Skeletal muscle satellite cell (primary cell): ENCODE results near the gene NLRP1.
A peak's percentile ranks its signal among the peaks of the same experiment; 100 is the strongest.

Source experiments
- H3K27me3 ChIP-seq: 2 replicates; pipeline ENCODE4 v1.7.0; 2013; ENCODE audit warnings: low read length; ENCODE audit not compliant: control insufficient read depth, insufficient read depth
- H3K36me3 ChIP-seq: 2 replicates; pipeline ENCODE4 v1.7.0; 2013; ENCODE audit warnings: mild to moderate bottlenecking, control low read depth, low read length; ENCODE audit not compliant: insufficient read depth
- H3K4me1 ChIP-seq: 2 replicates; pipeline ENCODE4 v1.7.0; 2013; ENCODE audit warnings: low read length; ENCODE audit not compliant: control insufficient read depth, insufficient read depth
- H3K4me2 ChIP-seq: 2 replicates; pipeline ENCODE4 v1.7.0; 2013; ENCODE audit warnings: mild to moderate bottlenecking, low read length
- H3K4me3 ChIP-seq: 2 replicates; pipeline ENCODE4 v1.7.0; 2013; ENCODE audit warnings: low read length
- H3K9ac ChIP-seq: 2 replicates; pipeline ENCODE4 v1.7.0; 2013; ENCODE audit warnings: mild to moderate bottlenecking, low read depth, low read length, moderate library complexity
- H3K9me3 ChIP-seq: replicated peaks from 2 replicates; pipeline ENCODE4 v1.7.0; 2013; ENCODE audit warnings: mild to moderate bottlenecking, control low read depth, low read length

NLRP1 gene

DNA sequence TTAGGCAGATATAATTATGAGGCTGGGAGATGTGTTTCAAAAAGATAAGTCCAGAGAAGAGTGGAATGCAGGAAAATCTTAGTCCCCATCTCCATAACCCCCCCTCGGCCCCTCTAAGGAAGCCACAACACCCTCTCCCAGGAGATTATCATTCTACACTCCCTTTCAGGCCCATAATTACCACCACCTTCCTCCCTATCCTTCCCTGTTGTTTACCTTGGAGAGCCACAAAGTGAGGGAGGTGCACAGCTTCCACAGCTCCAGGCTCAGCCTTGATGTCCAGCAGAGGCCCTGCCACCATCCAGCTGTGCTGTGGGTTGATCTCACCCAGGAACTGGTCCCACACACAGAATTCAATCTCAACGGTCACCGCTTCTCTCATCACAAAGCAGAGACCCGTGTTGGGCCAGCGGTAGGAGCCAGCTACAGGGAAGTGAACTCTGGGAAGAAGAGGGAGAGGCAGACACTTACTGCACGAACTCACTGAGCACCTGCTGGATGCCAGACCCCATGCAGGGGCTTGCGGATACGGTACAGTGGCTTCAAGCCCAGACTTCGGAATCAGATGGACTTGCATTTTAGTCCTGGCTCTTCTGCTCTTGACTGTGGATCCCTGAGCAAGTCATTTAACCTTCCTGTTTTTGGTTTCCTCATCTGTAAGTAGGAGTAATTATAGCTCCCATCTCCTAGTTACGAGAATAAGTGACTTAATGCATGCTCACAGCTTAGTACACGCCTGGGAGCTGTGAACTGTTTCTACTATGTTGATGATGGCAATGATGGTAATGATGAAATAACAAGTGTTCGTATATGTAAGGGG is 53.8 kb downstream of the NLRP1 start:
- Histone ChIP-seq H3K9me3 (no peaks in the 10 kb centered on the region), H3K4me2 (no peak overlapping the region), H3K36me3 (peaks cover 24% of the 10 kb centered on the region), H3K27me3 (no peaks in the 10 kb centered on the region), H3K4me1 (peaks cover 17% of the 10 kb centered on the region), H3K9ac (no peak overlapping the region), H3K4me3 (no peak overlapping the region)

DNA sequence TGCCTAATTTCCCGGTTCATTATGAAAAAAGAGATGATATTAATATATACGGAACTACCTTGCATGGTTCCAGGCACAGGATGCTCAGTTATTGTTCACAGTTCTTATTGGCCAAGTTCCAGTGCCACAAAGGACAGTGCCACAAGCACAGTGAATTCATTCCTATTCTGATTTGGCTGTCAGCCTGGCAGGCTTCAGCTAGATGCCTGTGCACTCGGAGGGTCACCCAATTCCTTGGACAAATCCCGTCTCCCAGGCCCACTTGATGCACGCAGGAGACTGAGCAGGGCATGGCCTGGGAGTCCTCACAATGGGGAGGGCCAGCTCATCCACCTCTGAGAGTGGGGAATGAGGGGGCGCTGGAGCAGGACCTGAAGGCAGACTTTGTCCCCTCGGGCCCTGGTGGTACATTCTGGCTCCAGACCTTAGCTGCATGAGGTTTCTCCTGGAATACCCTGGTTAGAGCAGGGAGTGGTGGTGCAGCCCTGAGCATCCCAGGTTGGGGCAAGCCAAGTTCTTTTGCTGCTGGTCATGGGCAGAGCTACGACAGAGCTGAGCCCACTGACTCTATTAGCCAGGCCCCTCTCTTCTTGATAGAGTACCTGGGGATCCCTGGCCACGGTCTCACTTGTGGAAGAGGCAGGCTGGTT is 56.6 kb downstream of the NLRP1 start:
- peak overlapping the region; percentile 80 for H3K9ac ChIP-seq
- peaks cover 32% of the 10 kb centered on the region for H3K36me3 ChIP-seq
- peaks cover 17% of the 10 kb centered on the region for H3K4me1 ChIP-seq
- H3K4me2 ChIP-seq, result peak overlapping the region; percentile 46
- no peaks in the 10 kb centered on the region for H3K9me3 ChIP-seq
- H3K27me3 ChIP-seq, result no peaks in the 10 kb centered on the region
- no peak overlapping the region for H3K4me3 ChIP-seq

DNA sequence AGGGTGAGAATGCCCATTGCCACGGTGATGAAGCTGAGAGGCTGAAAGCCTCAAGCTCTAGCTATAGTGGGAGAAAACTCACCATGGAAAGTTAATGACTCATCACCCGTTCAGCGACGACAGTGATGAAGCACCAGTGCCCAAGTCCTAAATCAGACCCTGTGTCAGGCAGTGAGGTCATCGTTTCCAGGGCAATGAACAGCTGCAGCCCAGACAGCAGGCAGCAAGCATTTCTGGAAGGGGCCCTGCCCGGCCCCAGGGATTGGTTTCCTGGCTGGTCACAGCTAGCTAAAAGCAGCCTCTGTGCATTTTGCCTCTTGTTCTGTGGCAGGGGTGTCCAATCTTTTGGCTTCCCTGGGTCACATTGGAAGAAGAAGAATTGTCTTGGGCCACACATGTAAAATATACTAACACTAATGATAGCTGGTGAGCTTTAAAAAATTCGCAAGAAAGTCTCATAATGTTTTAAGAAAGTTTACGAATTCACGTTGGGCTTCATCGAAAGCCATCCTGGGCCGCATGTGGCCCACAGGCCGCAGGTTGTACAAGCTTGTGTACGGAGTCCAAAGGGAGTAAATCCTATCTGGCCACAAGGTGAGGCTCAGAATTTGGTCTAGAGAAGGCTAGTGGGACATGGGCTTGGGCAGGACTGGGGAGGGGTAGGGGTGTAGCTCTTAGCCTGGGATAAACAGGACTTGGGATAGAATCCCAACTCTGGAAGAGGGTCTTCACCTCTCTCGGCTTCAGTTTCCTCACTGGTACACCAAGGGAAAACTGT is 57.3 kb downstream of the NLRP1 start:
- Histone ChIP-seq H3K4me2 (peak overlapping the region; percentile 46), H3K27me3 (no peaks in the 10 kb centered on the region), H3K4me3 (peak overlapping the region; percentile 15), H3K4me1 (peaks cover 17% of the 10 kb centered on the region), H3K9ac (peak overlapping the region; percentile 80), H3K36me3 (peaks cover 32% of the 10 kb centered on the region), H3K9me3 (no peaks in the 10 kb centered on the region)

DNA sequence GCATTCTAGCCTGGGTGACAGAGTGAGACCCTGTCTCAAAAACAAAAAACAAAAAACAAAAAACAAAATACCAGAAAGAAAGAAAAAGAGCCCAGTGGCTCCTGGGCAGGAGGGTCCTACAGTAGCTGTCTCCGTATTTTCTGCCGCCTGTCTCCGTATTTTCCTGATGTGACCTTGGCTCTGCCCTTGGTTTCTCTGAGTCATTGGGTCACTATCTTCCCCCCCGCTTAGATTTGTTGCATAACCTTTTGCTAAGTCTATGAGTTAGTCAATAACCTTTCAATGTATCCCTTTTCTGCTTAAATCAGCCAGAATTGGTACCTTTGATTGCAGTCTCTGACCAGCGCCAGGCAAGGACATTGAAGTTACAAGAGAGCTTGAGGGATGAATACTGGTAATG is 61.1 kb downstream of the NLRP1 start:
- peaks cover 24% of the 10 kb centered on the region for H3K36me3 ChIP-seq

DNA sequence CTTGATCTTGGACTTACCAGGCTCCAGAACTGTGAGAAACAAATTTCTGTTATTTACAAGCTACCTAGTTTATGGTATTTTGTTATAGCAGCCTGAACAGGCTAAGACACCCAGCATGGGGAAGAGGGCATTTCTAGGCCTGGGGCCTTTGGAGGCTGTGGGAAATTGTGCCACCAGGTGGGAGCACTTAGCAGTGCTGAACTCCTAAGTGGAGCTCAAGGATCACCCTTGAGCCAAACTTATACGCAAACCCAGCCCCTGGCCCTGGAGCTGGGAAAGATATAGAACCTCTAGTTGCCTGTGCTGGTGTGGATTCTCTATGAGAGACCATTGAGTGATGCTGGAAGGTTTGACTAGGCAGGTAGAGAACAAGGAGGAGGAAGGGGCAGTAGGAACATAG is 61.8 kb downstream of the NLRP1 start:
- no peak overlapping the region for H3K4me3 ChIP-seq
- no peaks in the 10 kb centered on the region for H3K9me3 ChIP-seq
- peaks cover 17% of the 10 kb centered on the region for H3K4me1 ChIP-seq
- peaks cover 24% of the 10 kb centered on the region for H3K36me3 ChIP-seq
- H3K4me2 ChIP-seq, result no peak overlapping the region
- H3K27me3 ChIP-seq, result no peaks in the 10 kb centered on the region
- H3K9ac ChIP-seq, result no peak overlapping the region

More for the DNA sequence above, 61.1 kb downstream of the NLRP1 start:
- Histone ChIP-seq H3K4me3 (no peak overlapping the region), H3K9me3 (no peaks in the 10 kb centered on the region), H3K4me2 (no peak overlapping the region), H3K27me3 (no peaks in the 10 kb centered on the region), H3K9ac (no peak overlapping the region), H3K4me1 (peaks cover 17% of the 10 kb centered on the region)

DNA sequence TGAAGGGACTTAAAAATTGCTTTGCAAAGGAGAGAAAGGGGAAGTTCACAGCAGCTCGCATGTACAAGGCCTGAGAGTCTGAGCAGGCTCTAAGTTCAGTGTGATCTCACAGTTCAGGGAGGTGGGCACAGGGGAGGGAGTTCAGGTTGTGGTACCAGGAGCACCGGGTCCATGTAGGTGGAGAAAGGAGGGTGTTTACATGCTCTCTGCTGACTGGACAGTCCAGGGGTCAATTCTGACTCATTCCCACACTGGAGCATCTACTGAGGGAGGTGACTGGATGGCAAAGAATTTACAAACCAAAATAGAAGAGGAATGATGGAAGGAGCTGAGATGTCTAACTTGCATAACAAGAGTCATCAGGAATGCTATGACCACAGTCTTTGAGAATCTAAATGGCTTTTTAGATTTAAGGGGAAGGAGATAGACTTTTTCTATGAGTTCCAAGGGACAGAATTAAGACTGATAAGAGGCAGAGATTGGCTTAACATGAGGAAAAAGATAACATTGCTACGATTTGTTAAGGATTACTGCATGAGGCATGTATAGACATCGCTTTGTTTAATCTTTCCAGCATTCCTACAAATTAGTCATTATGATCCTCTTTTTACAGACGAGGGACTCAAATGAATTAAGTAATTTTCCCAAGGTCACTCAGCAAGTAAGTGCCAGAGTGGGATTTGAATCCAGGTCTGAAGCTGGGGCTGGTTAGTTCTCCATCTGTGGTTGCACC is 68.1 kb downstream of the NLRP1 start:
- Histone ChIP-seq H3K36me3 (peaks cover 14% of the 10 kb centered on the region), H3K4me2 (peak overlapping the region; percentile 61), H3K9me3 (no peaks in the 10 kb centered on the region), H3K27me3 (no peaks in the 10 kb centered on the region), H3K4me1 (peaks cover 25% of the 10 kb centered on the region), H3K9ac (peak overlapping the region; percentile 59), H3K4me3 (peak overlapping the region; percentile 31)

DNA sequence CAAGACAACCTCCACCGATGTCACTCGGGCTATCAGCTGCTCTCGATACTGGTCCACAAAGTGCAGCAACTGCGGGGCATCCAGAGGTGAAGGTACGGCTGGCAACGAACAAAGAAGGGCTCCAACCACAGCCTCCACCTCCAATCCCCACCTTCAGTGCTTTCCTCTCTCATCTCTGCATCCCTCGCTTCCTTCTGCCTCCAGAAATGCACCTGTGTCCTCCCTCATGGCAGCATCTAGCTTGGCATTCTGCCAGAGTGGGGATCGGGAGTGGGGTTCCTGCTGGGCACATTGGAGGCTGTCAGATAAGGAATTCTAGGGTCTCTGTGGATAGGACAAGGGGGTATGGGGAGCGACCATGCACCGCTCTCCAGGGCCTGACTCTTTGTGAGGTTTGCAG is 69.3 kb downstream of the NLRP1 start:
- Histone ChIP-seq H3K4me2 (no peak overlapping the region), H3K9me3 (no peaks in the 10 kb centered on the region), H3K27me3 (no peaks in the 10 kb centered on the region)

DNA sequence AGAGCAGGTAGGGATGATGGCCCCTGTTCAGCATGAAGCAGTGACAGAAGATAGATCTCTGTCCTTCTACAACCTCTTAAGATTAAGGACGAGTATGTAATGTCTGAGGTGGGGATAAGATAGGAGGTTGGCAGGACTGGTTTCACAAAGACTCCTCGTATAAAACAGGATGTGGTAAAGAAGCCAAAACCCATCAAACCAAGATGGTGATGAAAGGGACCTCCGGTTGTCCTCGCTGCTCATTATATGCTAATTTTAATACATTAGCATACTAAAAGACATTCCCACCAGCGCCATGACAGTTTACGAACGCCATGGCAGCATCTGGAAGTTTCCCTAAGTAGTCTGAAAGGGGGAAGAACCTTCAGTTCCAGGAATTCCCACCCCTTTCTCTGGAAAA is 70.7 kb downstream of the NLRP1 start:
- Histone ChIP-seq H3K4me3 (no peak overlapping the region), H3K36me3 (peaks cover 12% of the 10 kb centered on the region), H3K4me1 (peaks cover 39% of the 10 kb centered on the region)

More for the DNA sequence above, 69.3 kb downstream of the NLRP1 start:
- no peak overlapping the region for H3K9ac ChIP-seq
- peaks cover 12% of the 10 kb centered on the region for H3K36me3 ChIP-seq
- no peak overlapping the region for H3K4me3 ChIP-seq
- H3K4me1 ChIP-seq, result peaks cover 25% of the 10 kb centered on the region

DNA sequence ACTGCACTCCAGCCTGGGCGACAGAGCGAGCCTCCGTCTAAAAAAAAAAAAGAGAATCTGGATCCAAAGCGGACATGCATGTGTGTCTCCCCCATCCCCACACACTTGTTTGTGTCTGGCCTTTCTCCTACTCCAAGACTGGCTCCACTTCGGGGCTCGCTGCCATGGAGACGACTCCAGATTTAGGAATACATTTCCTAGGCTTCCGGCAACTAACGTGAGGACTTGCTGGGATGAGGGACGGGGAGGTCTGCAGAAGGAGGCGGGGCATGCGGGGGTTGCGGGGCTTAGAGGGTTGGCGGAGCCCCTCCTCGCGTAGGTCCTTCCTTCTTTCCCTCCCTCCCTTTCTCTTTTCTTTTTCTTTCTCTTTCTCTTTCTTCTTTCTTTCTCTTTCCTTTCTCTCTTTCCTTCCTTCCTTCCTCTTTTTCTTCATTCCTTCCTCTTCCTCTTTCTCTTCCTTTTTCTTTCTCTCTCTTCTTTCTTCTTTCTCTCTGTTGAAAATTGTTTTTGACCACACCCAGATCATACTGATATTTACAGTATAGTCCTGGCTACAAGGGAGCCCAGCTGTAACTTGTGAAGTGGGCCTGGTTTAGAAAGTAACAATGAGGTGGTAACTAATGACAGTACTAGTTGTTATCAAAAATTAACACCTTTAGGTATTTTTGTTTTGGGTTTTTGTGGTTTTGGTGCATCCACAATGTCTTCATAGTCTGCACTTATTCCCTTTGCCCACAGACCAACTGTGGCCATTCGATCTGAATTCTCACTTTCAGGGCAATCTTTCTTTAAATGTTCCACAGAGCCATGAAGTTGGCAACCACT is 72.7 kb downstream of the NLRP1 start:
- no peak overlapping the region for H3K9ac ChIP-seq
- H3K27me3 ChIP-seq, result no peaks in the 10 kb centered on the region
- peaks cover 12% of the 10 kb centered on the region for H3K36me3 ChIP-seq
- no peak overlapping the region for H3K4me3 ChIP-seq
- H3K4me2 ChIP-seq, result no peak overlapping the region
- H3K4me1 ChIP-seq, result peaks cover 29% of the 10 kb centered on the region
- no peaks in the 10 kb centered on the region for H3K9me3 ChIP-seq

More for the DNA sequence above, 70.7 kb downstream of the NLRP1 start:
- Histone ChIP-seq H3K27me3 (no peaks in the 10 kb centered on the region), H3K4me2 (no peak overlapping the region), H3K9ac (no peak overlapping the region), H3K9me3 (no peaks in the 10 kb centered on the region)

DNA sequence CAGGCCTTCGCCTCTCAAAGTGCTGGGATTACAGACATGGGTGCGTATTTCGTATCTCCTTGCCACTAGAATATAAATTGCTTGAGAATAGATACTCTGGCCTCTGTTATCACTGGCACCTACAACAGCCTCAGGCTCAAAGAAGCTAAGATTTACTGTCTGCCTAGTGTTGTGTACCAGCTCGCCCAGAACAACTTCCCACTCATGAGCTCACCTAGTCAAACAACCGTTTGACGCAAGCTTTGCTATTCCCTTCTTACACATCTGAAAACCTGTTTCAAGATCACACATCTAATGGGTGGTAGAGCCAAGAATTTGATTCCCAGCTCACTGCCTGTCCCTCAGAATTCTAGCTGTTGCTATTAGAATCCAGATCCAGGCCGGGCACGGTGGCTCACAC is 73.5 kb downstream of the NLRP1 start:
- H3K4me3 ChIP-seq, result no peak overlapping the region
- peaks cover 12% of the 10 kb centered on the region for H3K36me3 ChIP-seq
- H3K4me1 ChIP-seq, result peaks cover 22% of the 10 kb centered on the region
- no peaks in the 10 kb centered on the region for H3K9me3 ChIP-seq
- no peak overlapping the region for H3K9ac ChIP-seq
- H3K27me3 ChIP-seq, result no peaks in the 10 kb centered on the region
- no peak overlapping the region for H3K4me2 ChIP-seq
